GM21619 (cell line): ENCODE results near the gene MAPK1.
"Not testable (repeated sequence)": the region's sequence is repeated elsewhere in the genome, so short reads cannot be mapped to it uniquely, and the experiment has no call there.

Experiments
- ATAC-seq: cut with Tn5 transposase; IDR thresholded peaks from one replicate; pipeline ENCODE4 v1.9.1; 2021; ENCODE audit not compliant: unreplicated experiment

The MAPK1 gene

DNA sequence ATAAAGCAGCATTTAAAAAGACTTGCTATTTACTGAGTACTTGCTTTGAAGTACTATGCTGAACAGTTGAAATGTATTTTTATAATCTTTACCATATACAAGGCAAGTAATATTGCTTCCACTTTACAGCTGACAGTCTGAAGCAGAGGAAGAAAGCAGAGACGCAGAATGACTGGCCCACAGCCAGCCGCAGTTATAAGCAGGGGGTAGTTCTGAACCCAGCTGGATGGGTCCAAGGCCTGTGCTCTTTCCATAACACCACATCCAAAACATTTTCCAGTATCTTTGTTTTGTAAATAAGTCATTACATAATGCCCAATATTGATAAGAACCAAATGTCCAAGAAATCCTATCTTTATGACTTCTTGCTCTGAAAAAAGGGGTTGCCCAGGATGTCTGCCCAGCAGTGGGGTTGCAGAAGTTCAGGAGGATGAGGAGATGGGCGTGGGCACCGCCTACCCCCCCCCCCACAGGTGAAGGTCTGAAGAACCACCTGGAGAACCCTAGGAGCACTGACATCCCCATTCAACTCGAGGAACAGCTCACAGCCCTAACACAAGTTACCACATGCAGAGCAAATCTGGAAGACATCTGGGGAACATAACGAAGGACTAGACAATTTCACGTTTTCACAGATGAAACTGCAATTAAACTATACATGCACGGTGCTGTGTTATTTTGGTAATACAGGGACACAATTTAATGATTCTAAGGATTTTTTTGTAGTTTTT is 107.6 kb downstream of the MAPK1 start:
- ATAC-seq, result no peak

DNA sequence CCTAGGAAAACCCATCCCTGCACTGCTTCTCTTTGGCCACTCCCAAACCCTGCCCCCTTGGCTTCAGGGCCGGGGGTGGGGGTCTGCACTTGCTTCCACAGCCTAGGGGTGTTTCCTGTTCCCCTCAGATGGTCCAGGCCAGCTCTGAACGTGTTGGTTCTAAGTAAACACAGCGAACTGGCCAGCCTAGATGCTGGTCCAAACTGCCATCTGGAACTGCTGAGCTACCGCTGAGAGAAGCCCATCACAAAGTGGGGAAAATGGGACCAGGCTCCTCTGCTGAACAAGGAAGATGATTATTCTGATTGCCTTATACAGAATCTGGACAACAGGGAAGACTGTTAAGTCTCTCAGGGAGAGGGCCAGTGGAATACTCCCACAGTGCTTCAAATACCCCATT is 108.4 kb downstream of the MAPK1 start:
- ATAC-seq, result no peak

DNA sequence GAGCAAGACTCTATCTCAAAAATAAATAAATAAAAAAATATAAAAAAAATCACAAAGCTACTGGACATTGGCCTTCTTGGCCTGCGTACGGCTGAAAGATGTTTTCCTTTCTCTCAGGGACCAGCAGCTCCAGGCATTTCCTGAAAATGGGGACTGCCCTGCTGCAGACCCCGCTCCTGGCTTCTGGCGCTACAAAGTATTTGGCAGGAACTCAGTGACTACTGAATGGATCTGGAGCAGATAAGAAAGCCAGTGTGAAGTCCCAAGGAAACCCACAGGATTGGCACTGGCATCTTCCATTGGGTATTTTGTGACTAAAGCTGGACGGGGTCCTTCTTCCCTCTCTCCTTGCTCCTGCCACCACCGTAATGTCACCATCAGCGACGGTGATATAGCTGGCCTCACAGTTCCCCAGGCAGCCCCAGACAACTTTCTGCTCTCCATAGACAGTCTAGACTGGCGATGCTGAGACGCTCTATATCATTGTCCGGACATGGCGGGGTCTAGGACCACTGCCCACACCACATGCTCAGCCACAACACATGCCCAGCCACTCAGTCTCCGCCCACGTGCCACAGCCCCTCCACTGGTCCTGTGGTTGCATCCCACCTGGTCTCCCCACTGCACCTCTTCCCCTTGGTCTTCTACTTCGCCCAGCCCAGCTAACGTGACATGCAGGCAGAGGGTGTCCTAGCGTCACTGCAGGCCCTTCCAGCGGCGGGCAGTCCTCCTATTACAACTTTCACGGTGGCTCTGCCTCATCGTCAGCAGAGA is 109.2 kb downstream of the MAPK1 start:
- no peak for ATAC-seq

DNA sequence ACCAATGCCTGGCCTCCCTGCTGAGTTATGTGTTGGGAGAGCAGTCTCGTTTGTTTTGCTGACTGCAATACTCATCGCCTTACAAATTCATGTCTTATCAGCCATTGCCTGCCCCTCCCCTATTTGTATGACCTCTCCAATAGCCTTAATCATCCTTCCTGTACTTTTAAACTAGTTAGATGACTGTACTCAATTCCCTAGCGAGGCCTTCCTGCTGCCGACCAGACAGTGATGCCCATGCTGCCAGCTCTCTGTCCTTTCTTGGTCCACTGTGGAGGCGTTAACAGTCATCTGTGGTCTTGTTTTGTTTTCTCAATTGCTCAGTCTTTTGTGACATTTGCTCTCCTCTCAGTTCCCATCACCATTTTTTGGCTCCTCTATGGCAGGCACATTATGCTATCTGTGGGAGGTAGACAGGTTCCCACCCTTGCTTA is 111.6 kb downstream of the MAPK1 start:
- ATAC-seq, result no peak

DNA sequence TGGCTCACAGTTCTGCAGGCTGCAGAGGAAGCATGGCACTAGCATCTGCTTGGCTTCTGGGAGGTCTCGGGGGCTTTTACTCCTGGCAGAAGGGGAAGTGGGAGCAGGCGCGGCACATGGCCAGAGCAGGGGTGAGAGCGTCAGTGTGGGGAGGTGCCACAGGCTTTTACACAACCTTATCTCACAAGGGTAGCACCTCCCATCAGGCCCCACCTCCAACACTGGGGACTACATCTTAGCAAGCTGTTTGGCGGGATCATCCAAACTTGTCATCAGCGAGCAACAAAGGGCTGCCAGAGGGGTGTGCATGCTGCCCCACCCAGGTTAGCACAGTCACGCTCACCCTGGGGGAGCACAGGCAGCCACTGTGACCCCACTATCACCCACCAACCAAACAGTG is 112.9 kb downstream of the MAPK1 start:
- no peak for ATAC-seq

DNA sequence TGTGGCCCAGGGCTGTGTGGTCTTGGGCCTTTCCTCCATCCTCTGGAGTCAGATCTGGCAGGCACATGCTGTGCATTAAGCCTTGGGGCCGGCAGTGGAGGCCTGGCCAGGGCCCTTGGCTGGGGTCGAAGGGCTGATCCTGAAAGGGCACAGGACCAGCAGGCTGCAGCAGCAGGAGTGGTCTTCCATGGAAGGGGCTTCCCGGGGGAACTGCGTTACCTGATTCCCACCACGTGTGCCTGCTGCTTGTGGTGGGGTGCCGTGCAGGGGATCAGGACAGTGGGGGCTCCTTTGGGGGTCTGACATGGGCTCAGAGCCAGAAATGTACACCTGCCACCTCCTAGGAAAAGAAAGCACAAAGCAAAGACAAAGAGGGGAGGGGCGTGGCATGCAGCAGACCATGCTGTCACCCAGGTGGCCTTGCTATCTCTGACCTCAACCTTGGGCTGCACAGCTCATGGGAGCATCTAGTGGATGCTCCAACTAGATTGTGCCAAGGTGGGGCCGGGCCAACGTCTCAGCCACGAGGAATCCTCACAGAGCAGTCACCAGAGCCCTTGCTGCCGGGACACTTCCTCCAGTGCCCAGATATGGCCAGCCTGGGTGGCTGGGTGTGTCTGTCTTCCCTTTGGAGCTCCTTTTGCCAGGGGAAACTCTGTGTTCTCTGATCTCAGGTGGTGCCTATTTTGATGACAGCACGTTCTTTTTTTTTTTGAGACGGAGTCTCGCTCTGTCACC is 113.9 kb downstream of the MAPK1 start:
- no peak for ATAC-seq

DNA sequence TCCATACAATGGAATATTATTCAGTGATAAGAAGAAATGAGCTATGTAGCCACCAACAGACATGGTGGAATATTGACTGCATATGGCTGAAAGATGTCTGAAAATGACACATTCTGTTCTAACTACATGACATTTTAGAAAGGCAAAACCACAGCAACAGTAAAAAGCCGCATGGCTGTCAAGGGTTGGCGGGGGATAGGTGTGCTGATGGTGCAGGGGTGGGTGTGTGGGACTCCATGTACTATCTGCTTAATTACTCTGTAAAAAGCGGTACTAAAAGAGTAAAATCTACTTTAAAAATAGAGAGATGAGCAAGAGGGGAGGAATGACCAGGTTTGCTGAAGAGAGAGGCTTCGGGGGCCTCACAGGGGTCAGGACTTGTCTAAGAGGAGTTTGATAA is 115.2 kb downstream of the MAPK1 start:
- no peak for ATAC-seq

DNA sequence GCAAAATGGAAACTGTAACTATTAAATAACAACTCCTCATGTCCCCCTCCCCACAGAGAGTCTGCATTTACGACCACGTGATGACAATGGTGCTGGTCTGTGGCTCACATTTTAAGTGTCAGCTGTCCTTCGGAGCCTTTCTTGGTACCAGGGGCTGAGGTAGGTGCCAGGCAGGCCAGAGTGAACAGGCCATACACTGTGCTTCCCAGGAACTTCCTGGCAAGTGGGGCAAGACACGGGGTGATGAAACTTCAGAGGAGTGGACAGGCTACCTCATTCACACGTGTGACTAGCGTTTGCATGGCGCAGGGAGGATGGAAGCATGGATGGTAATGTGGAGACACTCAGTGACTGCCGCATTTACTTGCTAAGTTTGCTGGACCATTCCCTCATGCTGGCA is 121.5 kb downstream of the MAPK1 start:
- ATAC-seq, result no peak

DNA sequence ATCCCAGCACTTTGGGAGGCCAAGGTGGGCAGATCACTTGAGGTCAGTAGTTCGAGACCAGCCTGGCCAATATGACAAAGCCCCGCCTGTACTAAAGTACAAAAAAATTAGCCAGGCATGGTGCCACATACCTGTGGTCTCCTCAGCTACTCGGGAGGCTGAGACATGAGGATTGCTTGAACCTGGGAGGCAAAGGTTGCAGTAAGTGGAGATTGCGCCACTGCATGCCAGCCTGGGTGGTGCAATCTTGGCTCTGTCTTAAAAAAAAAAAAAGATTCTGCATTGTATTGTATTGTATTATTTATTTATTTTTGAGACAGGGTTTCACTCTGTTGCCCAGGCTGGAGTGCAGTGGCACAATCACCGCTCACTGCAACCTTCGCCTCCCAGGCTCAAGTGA is 122.5 kb downstream of the MAPK1 start:
- not testable (repeated sequence) for ATAC-seq

DNA sequence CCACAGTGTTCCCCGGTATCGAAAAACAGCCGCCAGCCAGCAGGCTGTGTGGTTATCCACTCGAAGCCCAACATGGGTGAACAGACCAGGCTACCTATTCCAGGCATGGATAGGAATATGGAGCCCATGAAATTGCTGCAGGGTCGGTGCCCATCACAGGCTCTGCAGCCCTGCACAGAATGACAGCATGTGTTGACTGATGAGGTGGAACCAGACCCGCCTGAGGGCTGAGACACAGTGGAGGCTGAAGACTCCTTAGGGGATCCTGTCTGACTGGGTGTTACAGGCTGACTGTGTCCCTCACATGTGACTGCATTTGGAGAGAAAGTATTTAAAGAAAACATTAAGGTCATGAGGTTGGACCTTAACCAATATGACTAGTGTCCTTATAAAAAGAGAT is 125.7 kb downstream of the MAPK1 start:
- no peak for ATAC-seq

DNA sequence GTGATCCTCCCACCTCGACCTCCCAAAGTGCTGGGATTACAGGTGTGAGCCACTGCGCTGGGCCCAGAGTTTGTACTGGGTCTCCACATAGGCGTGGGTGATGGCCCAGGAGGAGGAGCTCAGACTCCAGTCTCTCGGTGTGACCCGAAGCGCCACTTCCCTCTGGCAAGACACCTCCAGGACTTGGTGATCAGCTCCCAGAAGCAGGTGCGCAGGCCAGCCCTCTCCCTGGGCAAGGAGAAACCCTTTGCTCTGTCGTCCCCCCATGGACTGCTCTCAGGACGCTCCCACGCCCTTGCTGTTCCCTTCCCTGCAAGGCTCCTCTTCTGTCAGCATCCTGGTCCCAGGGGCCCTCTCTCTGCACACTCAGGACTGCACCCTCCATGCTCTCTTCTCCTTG is 126.4 kb downstream of the MAPK1 start:
- ATAC-seq, result no peak

DNA sequence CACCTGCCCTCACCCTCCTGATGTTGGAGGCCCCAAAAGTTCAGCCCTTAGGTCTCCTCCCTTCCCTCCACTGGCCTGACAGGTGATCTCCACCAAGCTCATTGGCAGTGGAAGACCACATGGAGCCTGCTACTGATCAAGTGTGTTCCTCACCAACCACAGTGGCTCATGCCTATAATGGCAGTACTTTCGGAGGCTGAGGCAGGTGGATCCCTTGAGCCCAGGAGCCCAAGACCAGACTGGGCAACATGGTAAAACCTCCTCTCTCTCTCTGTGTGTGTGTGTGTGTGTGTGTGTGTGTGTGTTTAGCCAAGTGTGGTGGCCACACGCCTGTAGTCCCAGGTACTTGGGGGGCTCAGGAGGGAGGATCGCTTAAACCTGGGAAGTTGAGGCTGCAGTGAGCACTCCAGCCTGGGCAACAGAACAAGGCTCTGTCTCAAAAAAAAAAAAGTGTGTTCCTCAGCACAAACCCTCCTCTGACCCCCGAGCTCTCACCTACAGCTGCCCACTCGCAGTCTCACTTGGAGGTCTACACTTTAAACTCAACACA is 127.5 kb downstream of the MAPK1 start:
- no peak for ATAC-seq

DNA sequence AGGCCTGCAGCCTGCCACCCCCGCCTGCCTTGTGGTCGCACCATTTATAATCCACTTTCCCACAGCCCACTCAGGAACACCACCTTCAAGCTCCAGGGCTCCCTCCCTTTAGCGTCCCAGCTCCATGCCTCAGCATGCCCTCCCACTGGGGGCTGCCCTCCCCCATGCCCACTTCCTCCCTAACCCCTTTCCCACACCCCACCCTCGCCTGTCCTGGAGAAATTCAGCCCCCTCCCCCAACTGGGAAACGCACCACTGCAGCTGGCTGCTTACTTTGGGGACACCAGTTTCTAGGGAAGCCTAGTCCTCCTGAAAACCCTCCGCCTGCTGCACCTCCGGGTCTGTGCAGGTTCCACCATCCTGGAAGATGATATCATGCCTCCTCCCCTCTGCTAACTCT is 128.5 kb downstream of the MAPK1 start:
- no peak for ATAC-seq

DNA sequence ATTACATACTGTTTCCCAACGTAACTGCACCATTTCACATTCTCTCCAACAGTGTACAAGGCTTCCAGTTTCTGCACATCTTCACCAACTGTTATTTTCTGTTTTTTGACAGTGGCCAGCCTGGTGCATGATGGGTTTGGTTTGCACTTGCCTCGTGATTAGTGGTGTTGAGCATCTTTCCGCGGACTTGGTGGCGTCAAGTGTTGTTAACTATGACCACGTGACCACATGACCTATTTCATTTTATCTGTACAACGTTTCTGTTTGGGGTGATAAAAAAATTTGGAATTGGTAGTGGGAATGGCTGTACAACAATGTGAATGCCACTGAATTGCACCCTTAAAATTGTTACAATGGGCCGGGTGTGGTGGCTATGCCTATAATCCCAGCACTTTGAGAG is 129.4 kb downstream of the MAPK1 start:
- ATAC-seq, result no peak

DNA sequence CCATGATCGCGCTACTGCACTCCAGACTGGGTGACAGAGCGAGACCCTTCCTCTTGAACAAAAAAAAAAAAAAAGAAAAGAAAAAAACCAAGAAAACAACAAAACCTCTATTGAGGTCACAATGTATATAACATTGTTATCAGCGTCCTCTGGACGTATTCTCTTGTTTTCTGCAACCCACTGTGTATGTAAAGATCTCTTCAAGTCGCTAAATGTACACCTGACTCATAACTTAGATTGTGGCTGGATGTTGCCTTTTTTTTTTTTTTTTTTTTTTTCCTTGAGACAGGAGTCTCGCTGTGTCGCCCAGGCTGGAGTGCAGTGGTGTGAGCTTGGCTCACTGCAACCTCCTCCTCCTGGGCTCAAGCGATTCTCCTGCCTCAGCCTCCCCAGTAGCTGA is 130.5 kb downstream of the MAPK1 start:
- ATAC-seq, result no peak

DNA sequence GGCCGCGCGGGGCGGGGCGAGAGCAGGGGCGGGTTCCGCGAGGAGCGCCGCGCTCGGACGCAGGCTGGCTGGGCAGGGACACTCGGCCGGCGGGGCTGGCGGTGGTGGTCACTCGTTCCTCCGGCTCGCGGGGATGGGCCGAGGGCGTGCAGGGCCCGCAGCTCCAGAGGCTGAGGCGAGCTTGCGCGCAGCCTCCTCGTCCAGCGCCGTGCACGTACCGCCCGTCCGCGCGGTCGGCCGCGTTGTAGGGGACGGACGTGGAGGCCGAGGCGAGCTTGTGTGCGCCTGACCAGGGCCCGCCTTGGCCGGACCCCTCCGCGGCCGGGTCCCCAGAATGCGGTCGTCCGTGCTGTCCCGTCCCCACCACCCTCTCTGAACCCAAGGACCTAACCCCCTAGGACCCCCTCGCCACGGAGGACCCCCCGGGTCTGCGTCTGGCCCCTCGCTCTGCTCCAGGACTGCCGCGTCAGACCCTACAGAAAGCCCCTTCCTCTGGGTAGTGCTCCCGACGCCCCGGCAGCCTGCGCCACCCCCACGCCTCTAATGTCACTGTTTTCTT is 131.3 kb downstream of the MAPK1 start:
- no peak for ATAC-seq

DNA sequence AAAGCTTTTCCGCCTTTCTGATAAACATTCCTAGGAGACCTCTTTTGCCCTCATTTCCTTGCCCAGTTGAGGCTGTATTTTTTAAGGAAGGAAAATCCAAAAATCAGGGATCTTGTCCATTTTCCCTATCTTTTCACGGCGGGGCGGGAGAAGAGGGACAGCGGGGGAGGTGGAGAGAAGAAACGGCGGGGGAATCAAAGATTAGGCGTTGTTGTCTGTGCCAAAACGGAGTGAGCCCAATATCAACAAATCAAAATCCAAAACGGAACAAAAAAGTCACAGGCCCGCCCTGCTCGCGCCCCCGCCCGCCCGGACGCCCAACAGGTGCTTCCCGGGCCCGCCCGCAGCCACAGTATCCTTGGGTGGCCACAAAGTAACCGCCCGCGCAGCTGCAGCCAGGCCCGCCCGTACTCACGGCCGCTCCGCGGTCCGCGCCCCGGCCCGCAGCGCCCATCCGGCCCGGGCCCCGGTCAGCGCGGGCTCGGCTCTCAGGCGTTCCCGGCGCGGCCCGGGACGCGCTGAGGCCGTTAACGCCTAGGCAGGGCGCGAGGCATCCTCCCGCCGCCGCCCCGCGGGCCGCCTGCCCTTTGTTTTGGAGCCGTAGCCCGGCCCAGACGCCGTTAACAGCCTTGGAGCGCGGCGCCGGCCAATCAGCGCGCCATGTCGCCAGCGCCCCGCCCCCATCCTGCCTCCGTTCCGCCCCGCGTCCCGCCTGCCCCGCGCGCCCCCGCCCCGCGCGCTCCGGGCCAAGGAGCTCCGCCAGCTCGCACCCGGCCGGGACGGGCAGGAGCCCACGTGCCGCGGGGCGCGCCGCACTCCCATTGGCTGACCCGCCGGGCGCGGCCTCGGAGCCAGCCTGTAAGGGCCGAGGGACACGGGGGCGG is 132.0 kb downstream of the MAPK1 start, which contains the start of gene YPEL1:
Gene YPEL1 (minus strand): TSS at position 595 of the 884 bp plus-strand sequence. CDS start 25,050 bp downstream, outside the sequence.
- ATAC-seq, result peak; percentile 82

DNA sequence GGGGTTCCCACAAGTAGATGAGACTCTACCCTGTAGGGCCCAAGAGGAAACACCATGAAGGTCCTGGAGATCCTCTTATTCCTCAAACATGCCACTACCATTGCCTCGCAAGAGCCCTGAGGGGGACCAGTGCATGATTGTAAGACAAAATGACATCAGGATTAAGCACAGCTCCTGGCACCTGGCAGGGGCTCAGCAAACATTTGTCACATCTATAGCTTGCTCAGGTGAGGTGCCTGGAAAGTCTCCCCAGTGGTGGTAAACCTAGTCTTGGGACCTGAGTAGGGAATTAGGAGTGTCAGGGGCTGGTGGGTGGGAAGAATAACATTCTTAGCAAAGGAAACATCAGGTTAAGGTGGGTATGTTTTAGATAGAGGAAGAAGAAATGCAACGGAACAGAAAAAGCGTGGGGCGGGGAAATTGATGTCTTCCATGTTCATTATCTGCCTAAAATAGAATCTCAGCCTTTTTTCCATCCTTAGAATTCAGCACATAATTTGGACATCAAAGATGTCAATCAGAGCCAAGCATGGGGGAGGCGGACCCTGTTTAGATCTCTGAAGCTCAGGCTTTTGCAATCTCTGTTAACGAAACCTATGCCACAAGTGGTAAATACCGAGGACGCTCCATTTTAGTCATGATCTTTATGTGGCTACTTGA is 132.8 kb downstream of the MAPK1 start:
- ATAC-seq, result no peak

DNA sequence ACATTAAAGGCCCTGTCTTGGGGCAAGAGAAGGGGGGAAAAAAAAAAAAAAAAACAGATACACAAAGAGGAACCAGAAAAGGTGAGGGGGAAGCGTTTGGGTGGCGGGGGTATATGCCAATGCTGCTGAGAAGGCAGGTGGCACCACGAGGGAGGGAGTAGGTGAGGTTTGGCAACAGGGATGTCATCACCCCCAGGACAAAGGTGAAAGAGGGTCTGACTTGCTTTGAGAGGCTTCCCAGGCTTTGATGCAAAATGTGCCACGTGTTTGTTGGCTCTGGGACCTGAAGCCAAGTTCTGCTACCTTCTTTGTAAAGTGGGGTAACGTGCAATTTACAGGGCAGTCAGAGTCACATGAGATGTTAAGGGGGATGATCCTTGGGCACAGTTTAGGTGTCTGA is 135.9 kb downstream of the MAPK1 start:
- no peak for ATAC-seq
